Gastroesophageal sphincter (tissue), 4 donors: Measurements from ENCODE around the gene GUCY1A2. TPM values are rescaled to one million over a fixed set of nuclear protein-coding genes. Genes with fewer than 3 reads are reported as not detected.

ENCODE experiments used
- ATAC-seq: fragments of 150-250 bp; one replicate; pipeline ENCODE4 v1.9.1; 2016; ENCODE audit warnings: mild to moderate bottlenecking, moderate library complexity
- H3K27ac ChIP-seq, 4 donors: fragments of 200-600 bp; sonication (generic) in 3 of 4; 1 replicate in 3 of 4; 2 replicates in 1 of 4; pipeline ENCODE4 v1.5.1; 2016 to 2019
- H3K27me3 ChIP-seq: fragments of 200-600 bp; sonication (generic); one replicate; pipeline ENCODE4 v1.5.1; 2019
- H3K36me3 ChIP-seq, 2 donors: fragments of 200-600 bp; sonication (generic); one replicate each; pipeline ENCODE4 v1.5.1; 2019; ENCODE audit warnings: control low read depth in 1 of 2
- H3K4me1 ChIP-seq, 3 donors: fragments of 200-600 bp; sonication (generic); 1 replicate in 2 of 3; 2 replicates in 1 of 3; pipeline ENCODE4 v1.5.1; 2016 to 2019; ENCODE audit warnings: control low read depth in 2 of 3
- H3K4me3 ChIP-seq, 2 donors: fragments of 200-600 bp; sonication (generic); one replicate each; pipeline ENCODE4 v1.5.1; 2019; ENCODE audit warnings: mild to moderate bottlenecking in 1 of 2, moderate library complexity in 1 of 2
- H3K9me3 ChIP-seq, 3 donors: fragments of 200-600 bp; sonication (generic); one replicate each; pipeline ENCODE4 v1.5.1; 2017 to 2019; ENCODE audit warnings: control low read depth in 2 of 3
- CTCF ChIP-seq, 4 experiments: fragments of 200-600 bp in 2 of 4; fragments of 450-650 bp in 2 of 4; sonication (generic) in 1 of 4; IDR thresholded peaks; one replicate each; pipeline ENCODE4 v1.5.1; 2017 to 2019; ENCODE audit warnings: antibody characterized with exemption in 4 of 4, mild to moderate bottlenecking in 2 of 4, moderate library complexity in 2 of 4
- EP300 ChIP-seq: sonication (generic); formaldehyde crosslinking; IDR thresholded peaks from one replicate; pipeline ENCODE4 v1.6.1; 2017; ENCODE audit warnings: antibody characterized with exemption, mild to moderate bottlenecking
- POLR2A ChIP-seq, 2 donors: fragments of 450-650 bp; IDR thresholded peaks; one replicate each; pipeline ENCODE4 v1.6.1; 2017; ENCODE audit warnings: antibody characterized with exemption in 2 of 2, mild to moderate bottlenecking in 2 of 2, moderate library complexity in 1 of 2
- POLR2AphosphoS5 ChIP-seq: sonication (generic); formaldehyde crosslinking; IDR thresholded peaks from one replicate; pipeline ENCODE4 v1.6.1; 2017; ENCODE audit warnings: antibody characterized with exemption
- WGBS, 2 donors: methylation state at CpG; one replicate each; pipeline ENCODE4 v1.1.5; 2018; ENCODE audit warnings: low coverage in 1 of 2; 5-methylcytosine and 5-hydroxymethylcytosine counted together
- total RNA-seq, 4 donors: library from RNA; depleted of rRNA; stranded (reverse); fragments of >200 nt; gene quantifications; one replicate each; pipeline ENCODE4 v1.1.0, GENCODE V29; 2016

The GUCY1A2 gene
- total RNA-seq, 4 donors from 2014 or later, result 1.5 to 10.3 (median 3.7) TPM

- Histone ChIP-seq H3K36me3 (no peaks in the 10 kb centered on the region), H3K27ac (no peak overlapping the region), H3K4me3 (no peak overlapping the region), H3K4me1 (no peaks in the 10 kb centered on the region), H3K9me3 (no peaks in the 10 kb centered on the region), H3K27me3 (no peaks in the 10 kb centered on the region)
- ATAC-seq, result no peak
- TF ChIP-seq CTCF (IDR thresholded peaks at IDR 0.05) (no peak), POLR2AphosphoS5 (no peak), EP300 (no peak), POLR2A (IDR thresholded peaks at IDR 0.05) (no peak)
- 72 to 93% methylated on average over 2 of the region's 2 CpGs for WGBS, 2 donors
Measured at GRCh38 chr11:106765469-106766258, 252.6 kb downstream of the GUCY1A2 start.

- no peak overlapping the region for H3K27ac ChIP-seq
- 63 to 77% methylated on average over 3 of the region's 3 CpGs for WGBS, 2 donors
- H3K27me3 ChIP-seq, result no peaks in the 10 kb centered on the region
- no peaks in the 10 kb centered on the region for H3K9me3 ChIP-seq
- no peaks in the 10 kb centered on the region for H3K4me1 ChIP-seq
- TF ChIP-seq CTCF (IDR thresholded peaks at IDR 0.05), result no peak
- TF ChIP-seq EP300, result no peak
- no peak for TF ChIP-seq POLR2AphosphoS5
- TF ChIP-seq POLR2A (IDR thresholded peaks at IDR 0.05), result no peak
- ATAC-seq, result no peak
- H3K4me3 ChIP-seq, result no peak overlapping the region
- H3K36me3 ChIP-seq, result no peaks in the 10 kb centered on the region
Measured at GRCh38 chr11:106763501-106763900, 254.8 kb downstream of the GUCY1A2 start.

- Histone ChIP-seq H3K27ac (no peak overlapping the region), H3K27me3 (no peaks in the 10 kb centered on the region), H3K4me1 (no peaks in the 10 kb centered on the region), H3K4me3 (no peak overlapping the region), H3K36me3 (no peaks in the 10 kb centered on the region), H3K9me3 (no peaks in the 10 kb centered on the region)
- no peak for ATAC-seq
- 100% methylated on average over 1 of the region's 1 CpG for WGBS, 2 donors
- TF ChIP-seq CTCF (IDR thresholded peaks at IDR 0.05) (no peak), EP300 (no peak), POLR2A (IDR thresholded peaks at IDR 0.05) (no peak), POLR2AphosphoS5 (no peak)
Measured at GRCh38 chr11:106761745-106762144, 256.5 kb downstream of the GUCY1A2 start.

- 20 to 25% methylated on average over 1 of the region's 1 CpG for WGBS, 2 donors
- no peak overlapping the region for H3K4me3 ChIP-seq
- H3K27me3 ChIP-seq, result no peaks in the 10 kb centered on the region
- H3K36me3 ChIP-seq, result no peaks in the 10 kb centered on the region
- H3K9me3 ChIP-seq, result no peaks in the 10 kb centered on the region
- no peaks in the 10 kb centered on the region for H3K4me1 ChIP-seq
- ATAC-seq, result no peak
- no peak overlapping the region for H3K27ac ChIP-seq
- no peak for TF ChIP-seq POLR2AphosphoS5
- TF ChIP-seq POLR2A (IDR thresholded peaks at IDR 0.05), result no peak
- no peak for TF ChIP-seq CTCF (IDR thresholded peaks at IDR 0.05)
- no peak for TF ChIP-seq EP300
Measured at GRCh38 chr11:106761240-106761639, 257.0 kb downstream of the GUCY1A2 start.

GRCh38 chr11:106748059-106748458 lies 270.2 kb downstream of the GUCY1A2 start:
- no peak overlapping the region for H3K4me3 ChIP-seq
- no peaks in the 10 kb centered on the region for H3K9me3 ChIP-seq
- no peak for TF ChIP-seq CTCF (IDR thresholded peaks at IDR 0.05)
- TF ChIP-seq POLR2A (IDR thresholded peaks at IDR 0.05), result no peak
- WGBS, 2 donors, result 69 to 81% methylated on average over 1 of the region's 1 CpG
- no peaks in the 10 kb centered on the region for H3K4me1 ChIP-seq
- H3K27me3 ChIP-seq, result no peaks in the 10 kb centered on the region
- no peak overlapping the region for H3K27ac ChIP-seq
- no peaks in the 10 kb centered on the region for H3K36me3 ChIP-seq
- ATAC-seq, result no peak
